ENCODE results near the gene MYNN.

MYNN gene

GRCh38 chr3:169760479-169760878, 12.7 kb upstream of the MYNN start:
- POLR2A ChIA-PET, result no interaction called here
- H3K4me3 ChIP-seq (ENCODE audit: low read depth, low read length), result no peak overlapping the region
- CTCF ChIA-PET, result interaction anchor here (1.4 to 1.5 kb wide), 2 partner anchors 9 to 611 kb away, joined by 3 to 4 read pairs; partner anchors contain the start of gene ACTRT3
- no peak for DNase-seq (ENCODE audit: low read depth, low spot score)
- TF ChIP-seq CTCF (IDR thresholded peaks at IDR 0.05; ENCODE audit: insufficient read depth, low read length, missing control alignments), result no peak

GRCh38 chr3:169764312-169764881, 8.8 kb upstream of the MYNN start:
- peak overlapping the region; percentile 74 for H3K4me3 ChIP-seq (ENCODE audit: low read depth, low read length)
- CTCF ChIA-PET, result interaction anchor here (1.4 to 2.8 kb wide), 2 partner anchors 14 to 203 kb away, joined by 3 to 8 read pairs; no protein-coding TSS in a partner anchor
- POLR2A ChIA-PET, result interaction anchor here (1.3 to 2.0 kb wide), 2 partner anchors 9 to 617 kb away, joined by 3 to 6 read pairs; partner anchors contain the start of gene MYNN
- no peak for DNase-seq (ENCODE audit: low read depth, low spot score)
- TF ChIP-seq CTCF (IDR thresholded peaks at IDR 0.05; ENCODE audit: insufficient read depth, low read length, missing control alignments), result no peak

- ChIA-PET CTCF (interaction anchor here (1.4 kb wide), 1 partner anchor 203 kb away, joined by 3 read pairs; no protein-coding TSS in a partner anchor), POLR2A (interaction anchor here (1.3 kb wide), 1 partner anchor 618 kb away, joined by 3 read pairs; no protein-coding TSS in a partner anchor)
- no peak for DNase-seq (ENCODE audit: low read depth, low spot score)
- H3K4me3 ChIP-seq (ENCODE audit: low read depth, low read length), result peak within 1 kb of the TSS; percentile 74
- no peak for TF ChIP-seq CTCF (IDR thresholded peaks at IDR 0.05; ENCODE audit: insufficient read depth, low read length, missing control alignments)
Observed at GRCh38 chr3:169764882-169765612, 8.1 kb upstream of the MYNN start, which contains the start of gene TERC. Gene TERC (minus strand): TSS chr3:169765060.

- peak within 1 kb of the TSS; percentile 71 for H3K4me3 ChIP-seq (ENCODE audit: low read depth, low read length)
- no peak for TF ChIP-seq CTCF (IDR thresholded peaks at IDR 0.05; ENCODE audit: insufficient read depth, low read length, missing control alignments)
- DNase-seq (ENCODE audit: low read depth, low spot score), result no peak
- ChIA-PET CTCF (interaction anchor here (1.0 kb wide), 1 partner anchor 9 kb away, joined by 3 read pairs; no protein-coding TSS in a partner anchor), POLR2A (interaction anchor here (0.5 to 0.6 kb wide), 3 partner anchors 196 to 699 kb away, joined by 3 read pairs; no protein-coding TSS in a partner anchor)
Observed at GRCh38 chr3:169769287-169770181, 3.7 kb upstream of the MYNN start, which contains the start of gene ACTRT3. Gene ACTRT3 (minus strand): TSS chr3:169769561. CDS start chr3:169769520, 41 bp downstream.

- TF ChIP-seq CTCF (IDR thresholded peaks at IDR 0.05; ENCODE audit: insufficient read depth, low read length, missing control alignments), result no peak
- peak overlapping the region; percentile 98 for H3K4me3 ChIP-seq (ENCODE audit: low read depth, low read length)
- ChIA-PET POLR2A (interaction anchor here (1.4 to 1.8 kb wide), 2 partner anchors 8 to 195 kb away, joined by 4 to 6 read pairs; partner anchors contain the start of gene SEC62), CTCF (interaction anchor here (0.8 to 2.1 kb wide), 3 partner anchors 8 to 417 kb away, joined by 4 to 9 read pairs (median 5); no protein-coding TSS in a partner anchor)
- DNase-seq (ENCODE audit: low read depth, low spot score), result no peak
Observed at GRCh38 chr3:169771497-169772304, 1.5 kb upstream of the MYNN start.
